Measurements from ENCODE around the gene GHRH. TPM values are rescaled to one million over a fixed set of nuclear protein-coding genes. Genes with fewer than 3 reads are reported as not detected.

Gene GHRH
- total RNA-seq, 2 donors from 2014 or later: not detected

- no peaks in the 10 kb centered on the region for H3K4me1 Mint-ChIP-seq (ENCODE audit: low read depth in 2 of 2)
- peaks cover 54% of the 10 kb centered on the region for H3K36me3 Mint-ChIP-seq
These were observed 31.4 kb downstream of the GHRH start for GRCh38 chr20:37230200-37230599.

GRCh38 chr20:37229357-37229756 lies 32.3 kb downstream of the GHRH start:
- ATAC-seq (no peak), DNase-seq (ENCODE audit: low spot score) (no peak)
- Mint-ChIP-seq H3K27me3 (no peaks in the 10 kb centered on the region), H3K27ac (no peak overlapping the region), H3K4me1 (ENCODE audit: low read depth in 2 of 2) (no peaks in the 10 kb centered on the region), H3K36me3 (peaks cover 56% of the 10 kb centered on the region), H3K4me3 (no peak overlapping the region), H3K9me3 (no peaks in the 10 kb centered on the region)

More at GRCh38 chr20:37230200-37230599, 31.4 kb downstream of the GHRH start:
- Mint-ChIP-seq H3K9me3 (no peaks in the 10 kb centered on the region), H3K4me3 (no peak overlapping the region), H3K27me3 (no peaks in the 10 kb centered on the region), H3K27ac (no peak overlapping the region)
- no peak for DNase-seq (ENCODE audit: low spot score)
- no peak for ATAC-seq

DNA sequence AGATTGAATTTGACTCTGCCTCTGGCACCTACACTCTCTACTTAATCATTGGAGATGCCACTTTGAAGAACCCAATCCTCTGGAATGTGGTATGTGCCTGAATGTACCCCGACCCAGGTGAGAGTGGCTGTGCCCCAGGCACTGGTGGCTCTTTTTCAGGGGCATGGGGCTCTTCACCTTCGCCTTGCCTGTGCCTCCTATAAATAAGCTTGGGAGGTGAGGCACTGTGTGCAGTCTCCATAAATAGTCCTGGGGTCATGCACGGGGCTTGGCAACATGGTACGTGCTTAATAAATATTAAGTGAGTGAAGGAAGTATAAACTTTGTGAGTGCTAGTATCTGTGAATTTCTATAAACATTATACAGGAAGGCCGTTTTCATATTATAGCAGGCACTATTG lies 33.0 kb downstream of the GHRH start:
- Mint-ChIP-seq H3K27ac (no peak overlapping the region), H3K27me3 (no peaks in the 10 kb centered on the region), H3K4me1 (ENCODE audit: low read depth in 2 of 2) (no peaks in the 10 kb centered on the region), H3K36me3 (peaks cover 55% of the 10 kb centered on the region), H3K9me3 (no peaks in the 10 kb centered on the region), H3K4me3 (no peak overlapping the region)
- no peak for ATAC-seq
- no peak for DNase-seq (ENCODE audit: low spot score)

DNA sequence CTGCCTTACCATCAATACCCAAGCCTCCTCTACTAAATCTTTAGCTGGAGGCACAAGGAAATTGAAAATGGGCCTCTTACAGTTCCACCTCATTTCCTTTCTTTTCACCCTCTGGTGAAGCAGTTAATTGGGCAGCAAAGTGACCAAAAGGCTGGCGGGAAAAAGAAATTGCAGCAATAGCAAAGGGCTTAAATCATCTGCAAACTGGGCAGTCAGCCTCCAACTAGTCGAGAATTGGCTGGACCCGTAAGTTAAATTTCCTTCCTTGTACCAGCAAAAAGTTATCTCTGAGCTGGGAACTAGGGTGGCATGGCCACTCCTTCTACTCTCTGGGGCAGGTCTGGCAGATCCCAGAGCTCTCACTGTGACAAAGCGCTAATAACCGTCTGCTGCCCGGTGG lies 33.5 kb downstream of the GHRH start:
- DNase-seq (ENCODE audit: low spot score) (no peak), ATAC-seq (no peak)
- Mint-ChIP-seq H3K4me3 (no peak overlapping the region), H3K27me3 (no peaks in the 10 kb centered on the region), H3K27ac (no peak overlapping the region), H3K4me1 (ENCODE audit: low read depth in 2 of 2) (peaks cover 0 to 2% of the 10 kb centered on the region in 2 donors), H3K36me3 (peaks cover 57% of the 10 kb centered on the region), H3K9me3 (no peaks in the 10 kb centered on the region)

- Mint-ChIP-seq H3K36me3 (peaks cover 51% of the 10 kb centered on the region), H3K4me3 (no peak overlapping the region), H3K27me3 (no peaks in the 10 kb centered on the region), H3K4me1 (ENCODE audit: low read depth in 2 of 2) (peaks cover 0 to 2% of the 10 kb centered on the region in 2 donors), H3K27ac (no peak overlapping the region), H3K9me3 (no peaks in the 10 kb centered on the region)
- ATAC-seq: no peak
- DNase-seq (ENCODE audit: low spot score): no peak
These were observed 34.7 kb downstream of the GHRH start for GRCh38 chr20:37226889-37227288.

DNA sequence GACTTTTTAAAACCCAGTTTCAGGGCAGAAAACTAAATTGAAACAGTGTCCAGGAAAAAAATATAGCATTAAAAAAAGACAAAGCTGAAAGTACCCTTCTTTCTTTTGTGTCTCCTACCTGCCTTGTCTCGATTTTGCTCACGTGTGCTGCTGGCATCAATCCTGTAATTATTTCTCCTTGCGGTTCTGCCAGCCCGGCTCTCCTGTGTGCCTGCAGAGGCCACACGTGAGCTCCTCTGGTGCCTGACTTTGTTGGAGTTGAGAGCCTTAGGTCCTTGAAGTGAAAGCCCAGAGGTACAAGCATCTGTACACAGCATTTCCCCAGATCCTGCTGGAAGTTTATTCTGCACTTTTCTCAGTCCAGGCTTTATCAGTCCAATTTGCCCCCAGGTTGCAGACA lies 36.5 kb downstream of the GHRH start:
- no peak overlapping the region for H3K4me3 Mint-ChIP-seq
- peaks cover 39% of the 10 kb centered on the region for H3K36me3 Mint-ChIP-seq
- H3K27me3 Mint-ChIP-seq: no peaks in the 10 kb centered on the region
- H3K9me3 Mint-ChIP-seq: no peaks in the 10 kb centered on the region
- H3K4me1 Mint-ChIP-seq (ENCODE audit: low read depth in 2 of 2): peaks cover 0 to 2% of the 10 kb centered on the region in 2 donors
- ATAC-seq (no peak), DNase-seq (ENCODE audit: low spot score) (no peak)
- H3K27ac Mint-ChIP-seq: no peak overlapping the region

DNA sequence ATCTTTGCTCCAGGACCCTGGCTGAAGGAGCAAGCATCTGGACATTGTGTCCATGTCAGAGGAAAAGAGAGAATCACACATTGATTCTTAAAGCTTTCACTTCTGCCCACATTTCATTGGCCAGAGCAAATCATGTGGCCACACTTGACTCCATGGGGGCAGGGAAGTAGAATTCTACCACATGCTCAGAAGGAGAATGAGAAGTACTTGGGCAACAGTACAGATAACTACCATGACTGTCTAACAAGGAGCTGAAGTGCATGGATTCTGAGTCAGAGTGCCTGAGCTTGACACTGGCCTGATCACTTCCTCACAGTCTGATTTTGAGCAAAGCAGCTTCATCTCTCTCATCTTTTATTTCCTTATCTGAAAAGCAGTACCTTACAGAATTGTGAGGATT lies 38.6 kb downstream of the GHRH start:
- Mint-ChIP-seq H3K4me3 (no peak overlapping the region), H3K27ac (no peak overlapping the region), H3K27me3 (no peaks in the 10 kb centered on the region), H3K36me3 (peaks cover 40% of the 10 kb centered on the region), H3K9me3 (no peaks in the 10 kb centered on the region), H3K4me1 (ENCODE audit: low read depth in 2 of 2) (peaks cover 10 to 13% of the 10 kb centered on the region in 2 donors)
- DNase-seq (ENCODE audit: low spot score) (no peak), ATAC-seq (peak; percentile 80 to 86)

GRCh38 chr20:37222086-37222485 lies 39.5 kb downstream of the GHRH start:
- DNase-seq (ENCODE audit: low spot score): no peak
- no peak for ATAC-seq
- Mint-ChIP-seq H3K9me3 (no peaks in the 10 kb centered on the region), H3K4me1 (ENCODE audit: low read depth in 2 of 2) (peaks cover 10 to 13% of the 10 kb centered on the region in 2 donors), H3K36me3 (peaks cover 33% of the 10 kb centered on the region), H3K27me3 (no peaks in the 10 kb centered on the region), H3K4me3 (no peak overlapping the region), H3K27ac (no peak overlapping the region)

GRCh38 chr20:37220731-37221130 lies 40.9 kb downstream of the GHRH start:
- Mint-ChIP-seq H3K27ac (no peak overlapping the region), H3K9me3 (no peaks in the 10 kb centered on the region), H3K4me3 (no peak overlapping the region), H3K4me1 (ENCODE audit: low read depth in 2 of 2) (peaks cover 10 to 13% of the 10 kb centered on the region in 2 donors), H3K36me3 (peaks cover 34% of the 10 kb centered on the region), H3K27me3 (no peaks in the 10 kb centered on the region)
- ATAC-seq (no peak), DNase-seq (ENCODE audit: low spot score) (no peak)

DNA sequence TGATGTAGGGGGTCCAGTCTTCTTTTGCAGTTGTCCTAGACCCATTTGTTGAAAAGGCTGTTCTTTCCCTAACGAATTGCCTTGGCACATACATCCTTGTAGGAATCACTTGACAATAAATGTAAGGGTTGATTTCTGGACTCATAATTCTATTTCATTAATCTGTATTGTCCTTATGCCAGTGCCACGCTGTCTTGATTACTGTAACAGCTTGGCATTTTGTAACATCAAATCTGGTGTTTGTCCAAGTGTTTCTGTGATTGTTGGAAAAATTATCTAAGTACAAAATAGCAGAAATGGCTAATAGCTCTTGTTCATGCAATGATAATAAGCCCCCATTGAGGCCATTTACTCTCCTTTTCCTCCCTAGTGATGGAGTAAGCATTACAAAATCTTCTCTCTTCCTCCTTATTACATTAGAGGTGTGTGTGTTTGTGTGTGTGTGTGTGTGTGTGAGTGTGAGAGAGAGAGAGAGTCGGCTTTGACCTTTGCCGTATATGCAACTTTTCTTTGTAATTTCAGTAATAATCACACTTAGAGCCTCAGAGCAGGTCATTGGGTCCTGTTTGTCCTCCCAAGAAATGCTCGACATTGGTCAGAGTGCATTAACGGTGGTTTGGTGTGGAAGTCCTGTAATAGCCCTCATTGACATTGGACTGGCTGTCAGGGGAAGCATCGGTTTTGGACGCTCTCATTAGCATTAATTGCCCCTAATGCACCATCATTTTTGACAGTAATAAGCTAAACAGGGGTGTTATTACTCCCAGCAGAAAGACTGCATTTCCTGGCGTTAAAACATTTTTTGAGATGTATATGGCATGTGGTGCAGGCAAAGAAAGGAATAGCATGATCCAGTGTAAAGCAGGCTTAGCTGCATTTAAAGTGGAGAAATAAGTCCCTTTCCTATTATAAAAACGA lies 41.6 kb downstream of the GHRH start:
- Mint-ChIP-seq H3K4me1 (ENCODE audit: low read depth in 2 of 2) (peaks cover 10 to 15% of the 10 kb centered on the region in 2 donors), H3K4me3 (no peak overlapping the region), H3K27ac (no peak overlapping the region), H3K9me3 (no peaks in the 10 kb centered on the region), H3K27me3 (no peaks in the 10 kb centered on the region), H3K36me3 (peaks cover 34% of the 10 kb centered on the region)
- ATAC-seq: no peak
- DNase-seq (ENCODE audit: low spot score): no peak

- ATAC-seq (no peak), DNase-seq (ENCODE audit: low spot score) (no peak)
- peaks cover 10 to 15% of the 10 kb centered on the region in 2 donors for H3K4me1 Mint-ChIP-seq (ENCODE audit: low read depth in 2 of 2)
- H3K27ac Mint-ChIP-seq: no peak overlapping the region
- no peaks in the 10 kb centered on the region for H3K9me3 Mint-ChIP-seq
- no peak overlapping the region for H3K4me3 Mint-ChIP-seq
- peaks cover 36% of the 10 kb centered on the region for H3K36me3 Mint-ChIP-seq
- H3K27me3 Mint-ChIP-seq: no peaks in the 10 kb centered on the region
These were observed 42.6 kb downstream of the GHRH start for GRCh38 chr20:37218976-37219375.

DNA sequence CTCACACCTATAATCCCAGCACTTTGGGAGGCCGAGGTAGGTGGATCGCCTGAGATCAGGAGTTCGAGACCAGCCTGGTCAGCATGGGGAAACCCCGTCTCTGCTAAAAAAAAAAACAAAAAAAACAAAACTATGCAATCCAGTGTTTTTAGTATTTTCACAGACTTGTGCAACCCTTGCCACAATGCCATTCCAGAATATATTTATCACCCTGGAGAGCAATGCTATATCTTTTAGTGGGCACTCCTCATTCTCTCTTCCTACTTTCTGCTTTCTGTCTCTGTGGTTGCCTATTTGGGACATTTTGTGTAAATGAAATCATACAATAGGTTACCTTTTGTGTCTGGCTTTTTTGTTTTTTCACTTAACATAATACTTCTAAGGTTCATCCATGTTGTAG lies 43.2 kb downstream of the GHRH start:
- Mint-ChIP-seq H3K27ac (no peak overlapping the region), H3K4me3 (no peak overlapping the region), H3K4me1 (ENCODE audit: low read depth in 2 of 2) (peaks cover 10 to 13% of the 10 kb centered on the region in 2 donors), H3K9me3 (no peaks in the 10 kb centered on the region), H3K36me3 (peaks cover 31% of the 10 kb centered on the region), H3K27me3 (no peaks in the 10 kb centered on the region)
- ATAC-seq (no peak), DNase-seq (ENCODE audit: low spot score) (no peak)

DNA sequence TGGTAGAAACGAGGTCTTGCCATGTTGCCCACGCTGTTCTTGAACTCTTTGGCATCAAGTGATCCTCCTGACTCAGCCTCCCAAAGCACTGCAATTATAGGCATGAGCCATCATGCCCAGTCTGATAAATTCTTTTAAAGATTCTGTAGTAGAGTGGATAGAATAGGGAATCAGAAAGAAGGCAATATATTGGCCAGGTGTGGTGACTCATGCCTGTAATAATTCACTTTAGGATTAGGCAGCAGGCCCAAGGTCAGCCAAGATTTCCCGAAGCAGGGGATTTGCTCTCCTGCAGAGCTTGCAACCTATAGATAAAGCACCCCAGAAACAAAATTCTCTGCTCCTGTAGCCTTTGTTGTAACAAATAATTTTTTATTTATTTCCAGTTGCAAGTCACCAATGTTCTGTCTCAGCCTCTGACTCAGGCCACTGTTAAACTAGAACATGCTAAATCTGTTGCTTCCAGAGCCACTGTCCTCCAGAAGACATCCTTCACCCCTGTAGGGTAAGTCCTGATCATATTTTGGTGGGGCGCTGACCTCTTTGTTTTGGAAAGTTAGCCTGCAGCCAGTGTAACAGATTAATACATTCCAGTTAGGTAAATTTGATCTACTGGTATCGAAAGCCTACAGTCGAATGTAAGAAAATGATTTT lies 51.8 kb downstream of the GHRH start:
- no peaks in the 10 kb centered on the region for H3K4me1 Mint-ChIP-seq (ENCODE audit: low read depth in 2 of 2)

GRCh38 chr20:37209193-37209592 lies 52.4 kb downstream of the GHRH start:
- Mint-ChIP-seq H3K4me1 (ENCODE audit: low read depth in 2 of 2) (peaks cover 1 to 3% of the 10 kb centered on the region in 2 donors), H3K4me3 (no peak overlapping the region), H3K9me3 (no peaks in the 10 kb centered on the region), H3K36me3 (peaks cover 22% of the 10 kb centered on the region), H3K27me3 (no peaks in the 10 kb centered on the region), H3K27ac (no peak overlapping the region)
- no peak for DNase-seq (ENCODE audit: low spot score)
- ATAC-seq: no peak

More for the DNA sequence above, 51.8 kb downstream of the GHRH start:
- DNase-seq (ENCODE audit: low spot score) (no peak), ATAC-seq (no peak)
- peaks cover 22% of the 10 kb centered on the region for H3K36me3 Mint-ChIP-seq
- H3K4me3 Mint-ChIP-seq: no peak overlapping the region
- no peaks in the 10 kb centered on the region for H3K27me3 Mint-ChIP-seq
- H3K9me3 Mint-ChIP-seq: no peaks in the 10 kb centered on the region
- no peak overlapping the region for H3K27ac Mint-ChIP-seq

Measured in natural killer cell treated with Interleukin-12 subunit alpha and Interleukin-12 subunit beta and Interleukin-15 and Interleukin-18, amount 100 ng/mL, for 72 hours (primary cell).